Dermis lymphatic vessel endothelial cell (primary cell): Measurements from ENCODE around the gene EVA1B. TPM values are rescaled to one million over a fixed set of nuclear protein-coding genes. Genes with fewer than 3 reads are reported as not detected.

Source experiments
- total RNA-seq: library from RNA; depleted of rRNA; stranded (reverse); fragments of >200 nt; gene quantifications from 2 replicates; pipeline ENCODE4 v1.2.1, GENCODE V29; 2014

Gene EVA1B
- total RNA-seq: 89.6 and 91.5 TPM in 2 replicates

GRCh38 chr1:36323636-36324352, at the start of gene EVA1B:
Gene EVA1B, minus strand, starts transcription at chr1:36323645. Its CDS starts 608 bp downstream, at chr1:36323037.

GRCh38 chr1:36306210-36306901, 17.1 kb downstream of the EVA1B start, which contains the start of gene SH3D21:
Gene SH3D21, plus strand, starts transcription at chr1:36306368. Its CDS starts 53 bp downstream, at chr1:36306421.

Other genes starting within 250 kb of the EVA1B start
- gene TEKT2, start 239.6 kb downstream of the EVA1B start, total RNA-seq: 0.33 and 0.34 TPM in 2 replicates
- 25.1 and 33.5 TPM in 2 replicates for gene ADPRS, start 234.8 kb downstream of the EVA1B start, total RNA-seq
- 0.86 and 1.1 TPM in 2 replicates for gene COL8A2, start 198.4 kb downstream of the EVA1B start, total RNA-seq
- gene TRAPPC3, start 174.2 kb downstream of the EVA1B start, total RNA-seq: 66.6 and 85.8 TPM in 2 replicates
- gene MAP7D1, start 167.5 kb downstream of the EVA1B start, total RNA-seq: 38.0 and 38.4 TPM in 2 replicates
- gene THRAP3, start 99.2 kb downstream of the EVA1B start, total RNA-seq: 124 and 137 TPM in 2 replicates
- 0.65 and 0.77 TPM in 2 replicates for gene SH3D21, start 17.3 kb downstream of the EVA1B start, total RNA-seq
- gene STK40, start 62.3 kb upstream of the EVA1B start, total RNA-seq: 19.4 and 19.8 TPM in 2 replicates
- gene LSM10, start 74.3 kb upstream of the EVA1B start, total RNA-seq: 6.9 and 7.6 TPM in 2 replicates
- gene OSCP1, start 126.8 kb upstream of the EVA1B start, total RNA-seq: 3.6 and 5.0 TPM in 2 replicates
- gene MRPS15, start 140.7 kb upstream of the EVA1B start, total RNA-seq: 64.4 and 65.7 TPM in 2 replicates
- gene CSF3R, start 159.3 kb upstream of the EVA1B start, total RNA-seq: not detected in 2 replicates